ENCODE results near the gene NKAIN2.
"Not testable (repeated sequence)": the region's sequence is repeated elsewhere in the genome, so short reads cannot be mapped to it uniquely, and the experiment has no call there.

The NKAIN2 gene

GRCh38 chr6:124300907-124301306 is 497.2 kb downstream of the NKAIN2 start:
- not testable (repeated sequence) for DNase-seq (ENCODE audit: low spot score); FAIRE-seq

GRCh38 chr6:124303971-124304370 is 500.3 kb downstream of the NKAIN2 start:
- DNase-seq (ENCODE audit: low spot score), result no peak
- no peak for FAIRE-seq

GRCh38 chr6:124310139-124310538 is 506.5 kb downstream of the NKAIN2 start:
- DNase-seq (ENCODE audit: low spot score), result no peak
- FAIRE-seq, result no peak

- FAIRE-seq (no peak), DNase-seq (ENCODE audit: low spot score) (no peak)
These were observed 515.7 kb downstream of the NKAIN2 start for GRCh38 chr6:124319410-124319809.

- no peak for DNase-seq (ENCODE audit: low spot score)
- FAIRE-seq, result no peak
These were observed 520.6 kb downstream of the NKAIN2 start for GRCh38 chr6:124324237-124324636.

GRCh38 chr6:124330197-124330596 is 526.5 kb downstream of the NKAIN2 start:
- no peak for DNase-seq (ENCODE audit: low spot score)
- no peak for FAIRE-seq

- FAIRE-seq, result no peak
- no peak for DNase-seq (ENCODE audit: low spot score)
These were observed 530.7 kb downstream of the NKAIN2 start for GRCh38 chr6:124334359-124334758.

GRCh38 chr6:124339610-124340334 is 536.1 kb downstream of the NKAIN2 start:
- FAIRE-seq (no peak), DNase-seq (ENCODE audit: low spot score) (no peak)

- DNase-seq (ENCODE audit: low spot score); FAIRE-seq: not testable (repeated sequence)
These were observed 544.7 kb downstream of the NKAIN2 start for GRCh38 chr6:124348339-124348738.

- DNase-seq (ENCODE audit: low spot score) (no peak), FAIRE-seq (no peak)
These were observed 551.5 kb downstream of the NKAIN2 start for GRCh38 chr6:124355146-124355545.

GRCh38 chr6:124356276-124356810 is 552.7 kb downstream of the NKAIN2 start:
- DNase-seq (ENCODE audit: low spot score) (no peak), FAIRE-seq (no peak)

- DNase-seq (ENCODE audit: low spot score) (no peak), FAIRE-seq (no peak)
These were observed 553.1 kb downstream of the NKAIN2 start for GRCh38 chr6:124356811-124357210.

GRCh38 chr6:124368131-124368530 is 564.5 kb downstream of the NKAIN2 start:
- DNase-seq (ENCODE audit: low spot score), result no peak
- FAIRE-seq, result no peak

- DNase-seq (ENCODE audit: low spot score) (no peak), FAIRE-seq (no peak)
These were observed 568.4 kb downstream of the NKAIN2 start for GRCh38 chr6:124371974-124372475.

GRCh38 chr6:124373386-124373785 is 569.7 kb downstream of the NKAIN2 start:
- FAIRE-seq, result no peak

GRCh38 chr6:124389127-124389526 is 585.5 kb downstream of the NKAIN2 start:
- no peak for FAIRE-seq
- DNase-seq (ENCODE audit: low spot score), result no peak

More at GRCh38 chr6:124373386-124373785, 569.7 kb downstream of the NKAIN2 start:
- no peak for DNase-seq (ENCODE audit: low spot score)

GRCh38 chr6:124393536-124393935 is 589.9 kb downstream of the NKAIN2 start:
- DNase-seq (ENCODE audit: low spot score) (peak; percentile 4), FAIRE-seq (no peak)

GRCh38 chr6:124396361-124396760 is 592.7 kb downstream of the NKAIN2 start:
- DNase-seq (ENCODE audit: low spot score) (no peak), FAIRE-seq (no peak)

GRCh38 chr6:124400261-124400999 is 596.8 kb downstream of the NKAIN2 start:
- no peak for FAIRE-seq
- no peak for DNase-seq (ENCODE audit: low spot score)

- not testable (repeated sequence) for FAIRE-seq; DNase-seq (ENCODE audit: low spot score)
These were observed 606.8 kb downstream of the NKAIN2 start for GRCh38 chr6:124410425-124410824.

- not testable (repeated sequence) for DNase-seq (ENCODE audit: low spot score); FAIRE-seq
These were observed 609.0 kb downstream of the NKAIN2 start for GRCh38 chr6:124412657-124413056.
